HG02852 (cell line): Measurements from ENCODE around the gene HNRNPR.
"Not testable (repeated sequence)": the region's sequence is repeated elsewhere in the genome, so short reads cannot be mapped to it uniquely, and the experiment has no call there.

Experiments
- ATAC-seq: cut with Tn5 transposase; IDR thresholded peaks from one replicate; pipeline ENCODE4 v1.9.1; 2021; ENCODE audit warnings: mild to moderate bottlenecking, moderate library complexity; ENCODE audit not compliant: unreplicated experiment

The HNRNPR gene

GRCh38 chr1:23331713-23332112 is 12.4 kb downstream of the HNRNPR start:
- no peak for ATAC-seq

- ATAC-seq, result no peak
These were observed 13.2 kb downstream of the HNRNPR start for GRCh38 chr1:23330846-23331245.

DNA sequence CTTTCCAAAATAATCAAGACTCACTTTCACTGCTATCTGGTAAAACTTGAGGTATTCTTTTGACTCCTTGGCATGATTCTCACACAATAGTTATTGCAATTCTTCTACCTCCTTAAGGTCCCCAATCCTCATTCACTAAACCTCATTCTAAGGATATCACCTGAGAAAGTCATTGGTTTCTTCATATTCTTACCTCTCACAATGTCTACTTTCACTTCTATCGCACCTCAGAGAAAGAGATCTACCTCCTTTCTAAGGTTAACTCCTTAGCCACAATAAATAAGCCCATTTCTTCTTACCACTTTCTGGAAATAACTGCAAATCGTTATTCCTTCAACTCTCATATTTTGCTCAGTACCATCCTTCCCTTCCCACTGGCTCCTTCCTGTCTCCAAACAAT is 18.7 kb downstream of the HNRNPR start:
- no peak for ATAC-seq

- ATAC-seq, result no peak
These were observed 21.3 kb downstream of the HNRNPR start for GRCh38 chr1:23322770-23323169.

GRCh38 chr1:23310280-23310679 is 33.8 kb downstream of the HNRNPR start:
- not testable (repeated sequence) for ATAC-seq

DNA sequence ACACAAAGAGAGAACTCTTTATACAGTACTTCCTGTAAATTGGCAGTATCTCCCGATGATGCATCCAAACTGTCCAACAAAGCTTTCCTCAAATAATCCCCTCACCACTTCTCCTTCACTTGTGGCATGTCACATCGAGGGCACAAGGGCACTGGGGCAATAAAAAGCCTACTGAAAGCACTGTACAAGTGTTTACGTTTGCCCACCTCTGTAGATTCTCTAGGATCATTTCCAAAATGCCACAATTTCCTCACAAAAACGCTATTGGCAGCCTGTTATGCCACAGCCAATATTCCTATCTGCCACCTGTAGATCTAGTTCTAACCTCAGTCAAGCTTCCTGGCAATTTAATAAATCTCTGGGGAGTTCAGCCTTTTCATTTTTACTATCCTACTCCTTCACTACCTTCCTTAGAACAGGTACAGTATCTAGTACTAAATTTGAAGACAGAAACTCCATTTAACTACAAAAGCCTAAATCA is 39.9 kb downstream of the HNRNPR start:
- no peak for ATAC-seq

DNA sequence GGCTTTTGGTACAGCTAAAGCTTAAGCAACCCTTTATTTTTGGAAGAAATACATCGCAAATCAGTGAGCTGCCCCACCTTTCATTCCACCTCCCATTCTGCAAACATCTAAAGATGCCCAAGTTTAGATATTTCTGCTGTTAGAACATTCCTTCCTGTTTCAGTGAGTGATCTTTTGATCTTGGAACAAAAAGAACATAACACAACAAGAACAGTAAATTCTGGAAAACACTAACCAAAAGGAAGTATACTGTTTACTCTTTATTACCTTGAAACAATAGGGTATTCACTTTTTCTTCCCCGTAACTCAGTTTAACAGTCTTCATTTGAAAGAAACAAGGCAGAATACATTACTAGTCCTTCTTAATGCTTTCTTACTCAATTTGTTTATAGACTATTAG is 40.6 kb downstream of the HNRNPR start:
- ATAC-seq, result no peak

DNA sequence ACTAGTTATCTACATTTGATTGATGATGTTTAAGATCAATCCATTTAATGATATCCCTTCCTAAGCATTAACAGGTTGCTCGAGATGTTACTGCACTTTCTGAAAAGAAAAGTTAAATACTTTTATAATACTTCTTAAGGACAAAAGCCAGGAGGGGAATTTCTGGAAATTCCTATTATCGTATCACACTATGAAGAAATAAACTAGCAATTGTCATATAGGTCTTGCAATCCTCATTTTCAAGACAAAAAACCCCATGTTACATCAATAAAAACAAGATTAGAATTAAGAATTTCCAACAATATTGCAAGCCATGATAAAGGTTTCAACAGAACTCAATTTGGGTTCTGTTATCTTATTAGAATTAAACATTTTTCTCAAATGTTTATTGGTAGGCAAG is 47.2 kb downstream of the HNRNPR start:
- no peak for ATAC-seq

DNA sequence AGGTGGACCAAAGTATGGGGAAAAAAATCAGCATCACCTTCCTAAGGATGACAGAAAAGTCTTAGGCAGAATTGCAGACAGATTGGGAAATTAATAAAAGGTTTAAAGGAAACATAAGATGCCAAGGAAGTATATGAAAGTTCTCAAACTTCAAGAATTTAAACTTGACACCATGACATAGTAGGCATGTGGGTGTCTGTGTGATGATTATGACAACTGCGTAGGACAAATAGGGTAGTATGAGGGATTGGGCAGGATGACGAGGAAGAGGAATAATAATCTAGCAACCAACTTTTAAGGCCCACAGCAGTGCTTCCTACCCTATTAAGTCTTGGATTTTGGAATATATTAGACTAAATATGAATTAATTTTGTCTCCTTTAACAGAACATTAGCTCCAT is 52.4 kb downstream of the HNRNPR start:
- no peak for ATAC-seq

DNA sequence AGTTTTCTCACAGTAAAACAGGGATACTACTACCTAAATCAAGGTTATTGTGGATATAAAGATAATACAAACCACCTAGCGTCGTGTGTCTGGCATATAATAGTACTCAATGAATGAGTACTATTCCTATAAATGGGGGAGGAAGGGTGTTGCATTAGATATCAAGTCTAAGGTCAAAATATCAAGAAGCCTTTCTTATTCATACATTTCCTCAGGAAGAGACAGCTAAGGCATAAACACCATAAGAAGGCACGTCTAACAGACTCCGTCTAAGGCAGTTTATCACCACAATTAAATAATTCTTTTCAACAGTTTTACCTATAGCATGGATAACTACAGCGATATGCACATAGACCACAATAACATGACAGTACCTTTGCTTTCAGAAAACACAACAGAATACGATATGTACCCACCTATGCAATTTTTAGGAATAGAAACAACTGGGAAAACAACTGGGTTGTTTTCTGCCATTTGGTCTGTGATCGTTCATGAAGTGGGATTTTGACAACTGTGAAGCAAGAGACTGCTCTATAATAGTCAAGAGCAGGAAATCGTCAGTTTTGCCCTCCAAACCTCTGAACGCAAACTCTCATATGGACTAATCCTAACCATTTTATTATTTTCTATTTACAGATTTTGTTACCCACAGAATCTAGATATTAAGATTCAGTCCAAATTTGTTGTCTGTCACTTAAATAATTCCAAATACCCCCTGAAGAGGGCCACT is 53.1 kb downstream of the HNRNPR start:
- no peak for ATAC-seq

GRCh38 chr1:23288671-23289070 is 55.4 kb downstream of the HNRNPR start:
- no peak for ATAC-seq

GRCh38 chr1:23288201-23288600 is 55.9 kb downstream of the HNRNPR start:
- ATAC-seq, result no peak

DNA sequence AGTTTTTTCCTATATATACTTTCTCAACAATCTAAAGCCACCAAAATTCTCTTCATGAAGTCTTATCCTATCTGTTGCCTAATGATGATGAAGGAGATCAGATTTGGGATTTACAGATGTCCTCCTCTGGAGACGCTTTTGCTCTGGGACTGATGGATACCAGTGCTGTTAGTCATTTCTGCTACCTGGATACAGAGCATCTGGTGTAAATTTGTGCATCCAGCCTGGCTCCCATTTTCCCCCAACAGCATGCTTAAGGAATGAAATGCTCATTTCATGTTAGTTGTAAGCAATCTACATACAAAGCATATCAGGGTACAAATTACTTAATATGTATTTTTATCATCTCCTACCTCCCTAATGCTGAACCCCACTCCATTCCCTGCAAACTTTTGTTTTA is 57.7 kb downstream of the HNRNPR start:
- ATAC-seq, result no peak

DNA sequence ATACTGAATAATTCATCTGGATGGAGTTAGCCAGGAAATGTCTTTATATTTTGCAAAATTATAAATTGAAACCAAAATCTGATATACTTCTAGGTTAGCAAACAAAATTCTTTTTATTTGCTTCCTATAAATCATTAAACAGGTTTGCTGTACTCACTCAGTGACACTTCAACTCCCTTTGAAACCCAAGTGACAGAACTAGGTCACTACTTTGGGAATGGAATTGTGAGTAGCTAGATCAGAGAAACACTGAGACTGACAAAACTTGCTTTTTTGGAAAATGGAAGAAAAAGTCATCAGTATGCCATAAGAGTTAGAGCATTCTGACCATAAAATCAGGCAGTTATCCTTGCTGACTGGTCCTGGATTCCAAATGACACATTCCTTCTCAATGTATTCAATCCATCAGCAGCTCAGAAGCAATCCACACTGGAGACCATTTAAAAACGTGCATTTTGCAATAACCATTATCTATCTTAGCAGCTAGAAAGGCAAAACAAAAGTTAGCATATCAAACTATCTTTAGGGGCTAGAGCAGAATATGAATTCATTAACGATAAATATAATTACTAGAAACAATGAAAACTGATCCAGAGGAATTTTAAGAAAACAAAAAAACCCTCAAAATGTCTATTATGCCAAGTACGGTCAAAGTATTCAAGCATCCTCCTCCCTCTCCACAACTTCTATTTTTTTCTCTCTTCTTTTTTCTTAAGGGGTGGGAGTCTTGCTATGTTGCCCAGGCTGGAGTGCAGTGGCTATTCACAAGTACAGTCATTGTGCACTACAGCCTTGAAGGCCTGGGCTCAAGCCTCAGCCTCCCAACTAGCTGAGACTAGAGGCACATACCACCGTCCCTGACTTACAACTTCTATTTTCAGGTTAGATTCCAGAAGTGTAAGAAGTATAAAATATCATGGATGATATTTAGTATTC is 60.1 kb downstream of the HNRNPR start:
- ATAC-seq, result no peak

GRCh38 chr1:23282957-23283356 is 61.1 kb downstream of the HNRNPR start:
- ATAC-seq, result no peak

DNA sequence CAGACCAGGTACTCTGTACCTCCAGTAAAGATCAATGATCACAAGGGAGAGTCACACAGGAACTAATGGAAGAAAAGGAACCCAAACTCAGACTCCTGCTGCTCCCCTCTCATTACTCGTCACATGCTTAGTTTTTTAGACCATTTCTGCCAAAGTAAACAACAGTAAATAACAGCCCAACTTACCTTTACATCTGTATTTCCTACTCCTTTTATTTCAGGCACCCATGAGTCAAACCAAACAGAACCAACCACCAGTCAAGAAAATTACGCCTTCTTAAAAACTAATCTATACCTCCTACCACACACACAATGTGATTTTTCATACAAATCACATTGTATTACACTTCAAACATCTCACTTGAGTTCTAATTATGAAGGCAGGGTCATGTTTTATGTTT is 65.4 kb downstream of the HNRNPR start:
- ATAC-seq, result no peak

- ATAC-seq, result no peak
These were observed 67.6 kb downstream of the HNRNPR start for GRCh38 chr1:23276531-23276930.

GRCh38 chr1:23274134-23274505 is 70.0 kb downstream of the HNRNPR start:
- no peak for ATAC-seq

DNA sequence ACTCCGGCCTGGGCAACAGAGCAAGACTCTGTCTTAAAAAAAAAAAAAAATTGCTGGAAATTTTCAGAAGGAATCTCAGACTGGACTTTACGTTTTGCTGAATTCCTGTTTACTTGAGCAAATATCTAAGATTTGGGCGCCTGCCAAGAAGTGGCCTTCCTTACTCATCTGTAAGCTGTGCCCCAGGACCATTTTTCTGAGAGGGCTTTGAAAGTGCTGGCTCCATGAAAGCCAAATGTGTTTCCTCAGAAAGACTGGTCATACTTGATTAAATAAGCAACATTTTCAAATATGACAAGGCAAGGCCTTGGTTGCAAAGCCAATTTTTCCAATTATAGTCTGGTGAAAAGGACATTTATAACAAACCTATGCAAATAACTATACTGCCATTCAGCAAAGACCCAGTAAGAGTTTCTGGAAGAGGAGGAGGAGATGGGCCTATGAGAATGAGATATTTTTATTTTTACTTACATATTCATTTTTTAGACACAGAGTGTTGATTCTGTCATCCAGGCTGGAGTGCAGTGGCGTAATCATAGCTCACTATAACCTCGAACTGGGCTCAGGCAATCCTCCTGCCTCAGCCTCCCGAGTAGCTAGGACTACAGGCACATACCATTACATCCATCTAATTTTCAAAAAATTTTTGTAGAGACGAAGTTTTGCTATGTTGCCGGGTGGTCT is 70.5 kb downstream of the HNRNPR start:
- ATAC-seq, result no peak

DNA sequence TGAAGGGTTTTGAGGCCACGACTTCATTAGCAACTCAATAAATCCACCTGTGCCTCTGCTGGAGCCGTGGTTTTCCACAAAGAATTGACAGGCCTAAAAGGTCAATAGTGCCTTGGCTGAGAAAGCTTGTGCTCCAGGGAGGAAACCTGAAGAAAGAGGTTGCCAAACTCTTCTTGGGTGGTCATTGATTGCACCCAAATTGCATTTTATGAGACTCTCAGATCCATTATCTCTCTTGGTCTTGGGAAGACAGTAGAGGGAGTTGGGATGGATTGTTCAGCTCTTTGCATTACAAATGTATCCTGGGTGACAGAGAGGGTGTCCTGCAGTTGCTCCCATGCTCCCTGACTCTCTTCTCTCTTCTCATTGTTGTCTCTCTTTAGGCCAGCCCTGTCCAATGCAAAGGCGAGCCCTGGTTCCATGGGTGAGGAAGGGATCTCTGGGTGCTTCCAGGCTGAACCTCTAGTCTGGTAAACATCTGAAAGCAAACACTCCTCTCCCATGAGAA is 80.7 kb downstream of the HNRNPR start:
- no peak for ATAC-seq

DNA sequence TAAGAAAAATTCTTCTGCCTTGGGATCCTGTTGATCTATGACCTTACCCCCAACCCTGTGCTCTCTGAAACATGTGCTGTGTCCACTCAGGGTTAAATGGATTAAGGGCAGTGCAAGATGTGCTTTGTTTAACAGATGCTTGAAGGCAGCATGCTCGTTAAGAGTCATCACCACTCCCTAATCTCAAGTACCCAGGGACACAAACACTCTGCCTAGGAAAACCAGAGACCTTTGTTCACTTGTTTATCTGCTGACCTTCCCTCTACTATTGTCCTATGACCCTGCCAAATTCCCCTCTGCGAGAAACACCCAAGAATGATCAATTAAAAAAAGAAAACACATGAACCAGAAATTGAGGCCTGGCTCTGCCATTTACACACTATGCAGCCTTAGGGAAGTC is 86.0 kb downstream of the HNRNPR start:
- ATAC-seq, result not testable (repeated sequence)
